ENCODE data around the gene PHKG2. TPM values are rescaled to one million over a fixed set of nuclear protein-coding genes. Genes with fewer than 3 reads are reported as not detected.

PHKG2 gene
- total and polyA plus RNA-seq, 2 donors from 2014 or later = 27.8 to 34.9 TPM

DNA sequence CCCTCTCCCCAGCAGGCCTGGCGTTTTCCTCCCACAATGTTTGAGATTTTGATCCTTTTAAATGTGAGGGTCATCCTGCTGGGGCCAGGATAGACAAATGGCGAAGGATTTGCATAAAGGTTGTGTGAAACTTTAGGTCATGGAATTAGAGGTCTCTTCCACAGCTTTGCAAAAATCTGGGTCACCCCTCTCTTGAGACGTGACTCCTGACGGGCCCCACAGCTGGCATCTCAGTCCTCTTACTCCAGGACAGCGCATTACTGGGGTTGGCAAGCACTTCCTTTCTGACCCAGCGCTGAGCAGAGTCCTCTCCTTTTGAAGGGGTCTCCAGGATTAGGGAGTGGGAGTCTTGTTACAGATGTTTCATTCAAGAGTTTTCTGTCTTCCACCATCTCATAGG, 31.4 kb downstream of the PHKG2 start:
- intact Hi-C loops (cut with DNase I) = no loop called here
- H3K36me3 ChIP-seq (ENCODE audit: control insufficient read depth in 2 of 3, insufficient read depth in 3 of 3, low read length in 3 of 3) = peaks cover 0 to 9% (median 5%) of the 10 kb centered on the region in 3 donors
- FAIRE-seq = no peak
- no peak overlapping the region for H3K9ac ChIP-seq (ENCODE audit: low read length in 3 of 3)
- no peaks in the 10 kb centered on the region for H3K27me3 ChIP-seq (ENCODE audit: control insufficient read depth, insufficient read depth, low read length)
- H3K4me3 ChIP-seq (ENCODE audit: low read length in 3 of 3) = no peak overlapping the region
- H3K4me1 ChIP-seq (ENCODE audit: control insufficient read depth in 2 of 3, insufficient read depth in 2 of 3, low read depth in 1 of 3, low read length in 3 of 3) = peaks cover 0 to 10% (median 2%) of the 10 kb centered on the region in 3 donors
- no peak for DNase-seq
- no peak overlapping the region for H3K27ac ChIP-seq (ENCODE audit: low read depth in 2 of 2, low read length in 2 of 2)
- no peaks in the 10 kb centered on the region for H3K9me3 ChIP-seq (ENCODE audit: control insufficient read depth in 2 of 3, insufficient read depth in 1 of 3, low read length in 3 of 3)
- TF ChIP-seq, protein P1, sequence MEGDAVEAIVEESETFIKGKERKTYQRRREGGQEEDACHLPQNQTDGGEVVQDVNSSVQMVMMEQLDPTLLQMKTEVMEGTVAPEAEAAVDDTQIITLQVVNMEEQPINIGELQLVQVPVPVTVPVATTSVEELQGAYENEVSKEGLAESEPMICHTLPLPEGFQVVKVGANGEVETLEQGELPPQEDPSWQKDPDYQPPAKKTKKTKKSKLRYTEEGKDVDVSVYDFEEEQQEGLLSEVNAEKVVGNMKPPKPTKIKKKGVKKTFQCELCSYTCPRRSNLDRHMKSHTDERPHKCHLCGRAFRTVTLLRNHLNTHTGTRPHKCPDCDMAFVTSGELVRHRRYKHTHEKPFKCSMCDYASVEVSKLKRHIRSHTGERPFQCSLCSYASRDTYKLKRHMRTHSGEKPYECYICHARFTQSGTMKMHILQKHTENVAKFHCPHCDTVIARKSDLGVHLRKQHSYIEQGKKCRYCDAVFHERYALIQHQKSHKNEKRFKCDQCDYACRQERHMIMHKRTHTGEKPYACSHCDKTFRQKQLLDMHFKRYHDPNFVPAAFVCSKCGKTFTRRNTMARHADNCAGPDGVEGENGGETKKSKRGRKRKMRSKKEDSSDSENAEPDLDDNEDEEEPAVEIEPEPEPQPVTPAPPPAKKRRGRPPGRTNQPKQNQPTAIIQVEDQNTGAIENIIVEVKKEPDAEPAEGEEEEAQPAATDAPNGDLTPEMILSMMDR (IDR thresholded peaks at IDR 0.05; ENCODE audit: borderline replicate concordance, extremely low read depth, insufficient read depth) = no peak

DNA sequence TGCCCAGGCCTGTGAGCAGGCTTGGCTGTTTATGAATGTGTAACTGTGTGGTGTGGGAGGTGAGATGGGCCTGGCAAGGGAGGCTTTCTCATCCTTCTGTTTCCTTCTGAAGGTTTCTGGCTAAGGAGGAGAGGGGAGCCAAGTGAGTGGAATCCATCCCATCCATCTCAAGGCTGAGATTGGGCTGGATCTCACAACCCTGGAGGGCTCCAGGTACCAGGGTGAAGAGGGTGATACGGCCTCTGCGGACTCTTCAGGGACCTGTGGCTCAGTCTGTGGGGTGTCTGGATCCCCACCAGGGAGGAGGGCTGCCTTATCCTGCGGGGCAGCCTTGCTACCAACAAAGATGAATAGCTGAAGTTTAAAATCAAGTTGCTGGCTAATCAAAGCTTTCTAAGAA, 31.8 kb downstream of the PHKG2 start:
- no peaks in the 10 kb centered on the region for H3K9me3 ChIP-seq (ENCODE audit: control insufficient read depth in 2 of 3, insufficient read depth in 1 of 3, low read length in 3 of 3)
- FAIRE-seq = no peak
- H3K4me1 ChIP-seq (ENCODE audit: control insufficient read depth in 2 of 3, insufficient read depth in 2 of 3, low read depth in 1 of 3, low read length in 3 of 3) = peaks cover 0 to 8% (median 2%) of the 10 kb centered on the region in 3 donors
- TF ChIP-seq, protein P1 (IDR thresholded peaks at IDR 0.05; ENCODE audit: borderline replicate concordance, extremely low read depth, insufficient read depth) = no peak
- no peak overlapping the region for H3K4me3 ChIP-seq (ENCODE audit: low read length in 3 of 3)
- intact Hi-C loops (cut with DNase I) = no loop called here
- no peak overlapping the region for H3K27ac ChIP-seq (ENCODE audit: low read depth in 2 of 2, low read length in 2 of 2)
- DNase-seq = peak in 1 of 5 donors; percentile 20
- H3K27me3 ChIP-seq (ENCODE audit: control insufficient read depth, insufficient read depth, low read length) = no peaks in the 10 kb centered on the region
- peaks cover 0 to 9% (median 5%) of the 10 kb centered on the region in 3 donors for H3K36me3 ChIP-seq (ENCODE audit: control insufficient read depth in 2 of 3, insufficient read depth in 3 of 3, low read length in 3 of 3)
- H3K9ac ChIP-seq (ENCODE audit: low read length in 3 of 3) = no peak overlapping the region

DNA sequence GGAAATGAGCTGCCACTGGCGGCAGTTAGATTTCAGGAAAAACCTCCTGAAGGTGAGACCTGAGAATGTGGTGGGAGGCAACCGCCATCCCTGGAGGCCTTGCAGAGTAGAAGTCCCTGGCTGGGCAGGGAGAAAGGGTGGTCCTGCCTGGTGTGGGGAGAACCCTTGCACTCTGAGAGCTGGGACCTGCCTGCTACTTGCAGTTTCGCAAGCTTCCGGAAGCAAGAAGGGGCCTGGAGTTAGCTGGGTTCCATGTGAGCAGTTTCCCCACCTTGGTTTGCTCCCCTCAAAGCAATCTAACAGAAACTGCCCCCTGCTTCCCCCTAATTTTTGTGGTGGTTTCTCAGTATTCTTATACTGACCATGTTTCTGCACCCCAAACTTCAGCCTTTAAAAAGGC, 32.3 kb downstream of the PHKG2 start:
- H3K9me3 ChIP-seq (ENCODE audit: control insufficient read depth in 2 of 3, insufficient read depth in 1 of 3, low read length in 3 of 3) = no peaks in the 10 kb centered on the region
- peaks cover 0 to 9% (median 5%) of the 10 kb centered on the region in 3 donors for H3K36me3 ChIP-seq (ENCODE audit: control insufficient read depth in 2 of 3, insufficient read depth in 3 of 3, low read length in 3 of 3)
- peak in 1 of 5 donors; percentile 26 for DNase-seq
- H3K27me3 ChIP-seq (ENCODE audit: control insufficient read depth, insufficient read depth, low read length) = no peaks in the 10 kb centered on the region
- no peak for FAIRE-seq
- intact Hi-C loops (cut with DNase I) = no loop called here
- no peak overlapping the region for H3K9ac ChIP-seq (ENCODE audit: low read length in 3 of 3)
- H3K4me3 ChIP-seq (ENCODE audit: low read length in 3 of 3) = no peak overlapping the region
- H3K27ac ChIP-seq (ENCODE audit: low read depth in 2 of 2, low read length in 2 of 2) = no peak overlapping the region
- peaks cover 0 to 6% (median 2%) of the 10 kb centered on the region in 3 donors for H3K4me1 ChIP-seq (ENCODE audit: control insufficient read depth in 2 of 3, insufficient read depth in 2 of 3, low read depth in 1 of 3, low read length in 3 of 3)
- TF ChIP-seq, protein P1 (IDR thresholded peaks at IDR 0.05; ENCODE audit: borderline replicate concordance, extremely low read depth, insufficient read depth) = no peak

Measured in kidney (tissue), 14 donors.